ENCODE results near the gene IQGAP1. TPM values are rescaled to one million over a fixed set of nuclear protein-coding genes. Genes with fewer than 3 reads are reported as not detected.

Gene IQGAP1
- total RNA-seq, 1 donor: 297 TPM

DNA sequence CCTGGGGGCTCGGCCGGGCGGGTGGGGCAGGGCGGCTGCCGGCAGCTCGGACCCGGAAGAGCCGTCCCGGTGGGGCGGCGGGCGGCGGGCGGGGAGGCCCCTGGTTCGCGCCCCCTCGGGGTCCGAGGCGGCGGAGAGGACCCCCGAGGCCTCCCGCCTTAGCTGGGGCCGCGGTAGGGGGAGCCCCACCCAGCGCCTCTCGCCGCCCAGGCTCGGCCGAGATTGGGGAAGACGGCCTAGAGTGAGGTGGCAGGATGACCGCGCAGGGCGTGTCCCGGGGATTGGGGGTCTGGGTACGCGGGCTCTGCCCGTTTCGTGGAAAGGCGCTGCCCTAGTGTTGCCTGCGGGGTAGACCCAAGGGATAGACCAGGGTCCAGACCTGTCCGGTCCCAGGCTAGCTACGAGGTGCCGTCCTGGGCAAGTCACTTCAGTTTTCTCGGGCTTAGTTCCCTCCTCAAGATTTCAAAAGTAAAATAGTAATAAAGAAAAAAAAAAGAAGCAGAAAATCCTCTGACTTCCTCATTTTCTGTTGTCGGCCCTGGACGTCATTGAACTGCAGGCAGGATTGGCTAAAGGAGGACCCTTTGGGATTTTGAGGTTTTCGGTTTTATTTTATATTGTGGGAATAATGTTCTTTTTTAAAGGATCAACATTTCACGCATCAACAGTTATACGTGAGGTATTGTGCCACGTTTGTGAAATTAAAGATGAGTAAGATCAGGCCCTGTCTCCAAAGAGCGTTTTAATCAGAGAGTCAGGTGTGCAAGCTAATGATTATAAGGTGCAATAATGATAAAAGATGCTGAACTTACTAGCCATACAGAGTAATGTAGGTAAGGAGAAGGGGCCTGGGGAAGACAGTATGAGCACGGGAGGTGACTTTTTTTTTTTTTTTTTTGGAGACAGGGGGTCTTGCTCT, 679 bp downstream of the IQGAP1 start:
- peak; percentile 64 for DNase-seq (ENCODE audit: low read depth)
- TF ChIP-seq, protein P1, sequence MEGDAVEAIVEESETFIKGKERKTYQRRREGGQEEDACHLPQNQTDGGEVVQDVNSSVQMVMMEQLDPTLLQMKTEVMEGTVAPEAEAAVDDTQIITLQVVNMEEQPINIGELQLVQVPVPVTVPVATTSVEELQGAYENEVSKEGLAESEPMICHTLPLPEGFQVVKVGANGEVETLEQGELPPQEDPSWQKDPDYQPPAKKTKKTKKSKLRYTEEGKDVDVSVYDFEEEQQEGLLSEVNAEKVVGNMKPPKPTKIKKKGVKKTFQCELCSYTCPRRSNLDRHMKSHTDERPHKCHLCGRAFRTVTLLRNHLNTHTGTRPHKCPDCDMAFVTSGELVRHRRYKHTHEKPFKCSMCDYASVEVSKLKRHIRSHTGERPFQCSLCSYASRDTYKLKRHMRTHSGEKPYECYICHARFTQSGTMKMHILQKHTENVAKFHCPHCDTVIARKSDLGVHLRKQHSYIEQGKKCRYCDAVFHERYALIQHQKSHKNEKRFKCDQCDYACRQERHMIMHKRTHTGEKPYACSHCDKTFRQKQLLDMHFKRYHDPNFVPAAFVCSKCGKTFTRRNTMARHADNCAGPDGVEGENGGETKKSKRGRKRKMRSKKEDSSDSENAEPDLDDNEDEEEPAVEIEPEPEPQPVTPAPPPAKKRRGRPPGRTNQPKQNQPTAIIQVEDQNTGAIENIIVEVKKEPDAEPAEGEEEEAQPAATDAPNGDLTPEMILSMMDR (IDR thresholded peaks at IDR 0.05; ENCODE audit: insufficient read depth, low read depth, low read length): no peak
- H3K4me3 ChIP-seq (ENCODE audit: low read depth, low read length): peak overlapping the region; percentile 96

DNA sequence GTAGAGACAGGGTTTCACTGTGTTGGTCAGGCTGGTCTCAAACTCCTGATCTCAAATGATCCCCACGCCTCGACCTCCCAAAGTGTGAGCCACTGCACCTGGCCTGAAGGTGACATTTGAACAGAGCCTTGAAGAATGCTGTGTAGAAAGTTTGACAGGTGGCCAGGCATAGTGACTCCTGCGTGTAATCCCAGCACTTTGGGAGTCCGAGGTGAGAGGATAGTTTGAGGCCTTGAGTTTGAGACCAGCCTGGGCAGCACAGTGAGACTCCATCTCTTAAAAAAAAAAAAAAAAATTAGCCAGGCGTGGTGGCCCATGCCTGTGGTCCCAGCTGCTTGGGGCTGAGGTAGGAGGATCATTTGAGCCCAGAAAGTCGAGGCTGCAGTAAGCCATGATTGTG, 1.5 kb downstream of the IQGAP1 start:
- no peak for DNase-seq (ENCODE audit: low read depth)
- TF ChIP-seq, protein P1 (IDR thresholded peaks at IDR 0.05; ENCODE audit: insufficient read depth, low read depth, low read length): no peak
- peak overlapping the region; percentile 96 for H3K4me3 ChIP-seq (ENCODE audit: low read depth, low read length)

GRCh38 chr15:90393040-90393439, 5.0 kb downstream of the IQGAP1 start:
- no peak for DNase-seq (ENCODE audit: low read depth)
- TF ChIP-seq, protein P1 (IDR thresholded peaks at IDR 0.05; ENCODE audit: insufficient read depth, low read depth, low read length): no peak
- H3K4me3 ChIP-seq (ENCODE audit: low read depth, low read length): no peak overlapping the region

DNA sequence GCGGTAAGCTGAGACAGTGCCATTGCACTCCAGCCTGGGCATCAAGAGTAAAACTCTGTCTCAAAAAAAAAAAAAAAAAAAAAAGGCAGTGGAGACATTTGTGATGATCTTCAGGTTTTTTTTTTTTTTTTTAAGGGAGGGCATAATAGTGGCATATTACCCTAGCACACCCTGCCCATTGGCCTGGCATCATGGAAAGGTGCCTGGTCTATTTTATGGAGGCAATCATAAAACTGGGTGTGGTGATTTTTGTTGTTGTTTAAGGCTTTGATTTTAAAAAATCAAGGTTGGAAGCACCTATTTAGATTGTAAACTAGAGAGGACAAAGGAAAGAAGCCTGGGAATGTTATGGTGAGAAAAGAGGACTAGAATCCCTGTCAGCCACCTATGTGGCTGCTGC, 6.0 kb downstream of the IQGAP1 start:
- TF ChIP-seq, protein P1 (IDR thresholded peaks at IDR 0.05; ENCODE audit: insufficient read depth, low read depth, low read length): no peak
- no peak overlapping the region for H3K4me3 ChIP-seq (ENCODE audit: low read depth, low read length)
- no peak for DNase-seq (ENCODE audit: low read depth)

- DNase-seq (ENCODE audit: low read depth): no peak
- H3K4me3 ChIP-seq (ENCODE audit: low read depth, low read length): no peak overlapping the region
- TF ChIP-seq, protein P1 (IDR thresholded peaks at IDR 0.05; ENCODE audit: insufficient read depth, low read depth, low read length): no peak
Observed at GRCh38 chr15:90394748-90395442, 6.9 kb downstream of the IQGAP1 start.

DNA sequence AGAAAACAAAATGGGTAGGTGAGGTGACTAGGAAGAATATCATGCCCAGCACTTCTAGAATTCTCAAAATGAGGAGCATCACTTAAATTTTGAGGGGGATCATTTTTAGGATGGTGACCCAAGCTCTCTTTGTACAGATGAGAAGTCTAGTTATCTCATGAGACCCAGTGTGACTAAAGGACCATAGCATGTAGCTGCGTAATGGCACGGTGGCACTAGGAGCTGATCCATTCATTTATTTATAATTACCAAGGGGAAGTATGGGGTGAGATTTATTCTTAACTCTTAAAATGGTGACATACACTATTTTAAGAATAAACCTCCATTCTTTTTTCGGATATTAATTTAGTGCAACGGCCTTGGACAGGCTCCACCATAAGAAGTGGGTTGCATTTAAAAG, 8.3 kb downstream of the IQGAP1 start:
- no peak for DNase-seq (ENCODE audit: low read depth)
- H3K4me3 ChIP-seq (ENCODE audit: low read depth, low read length): no peak overlapping the region
- TF ChIP-seq, protein P1 (IDR thresholded peaks at IDR 0.05; ENCODE audit: insufficient read depth, low read depth, low read length): no peak
